ENCODE data around the gene BRD4. TPM values are rescaled to one million over a fixed set of nuclear protein-coding genes. Genes with fewer than 3 reads are reported as not detected.

The BRD4 gene
- total and polyA plus RNA-seq, 2 of the 13 experiments (the other 11 are each of a cell fraction or from before 2014, with no cell fraction given), result 10.5 to 11.4 TPM

DNA sequence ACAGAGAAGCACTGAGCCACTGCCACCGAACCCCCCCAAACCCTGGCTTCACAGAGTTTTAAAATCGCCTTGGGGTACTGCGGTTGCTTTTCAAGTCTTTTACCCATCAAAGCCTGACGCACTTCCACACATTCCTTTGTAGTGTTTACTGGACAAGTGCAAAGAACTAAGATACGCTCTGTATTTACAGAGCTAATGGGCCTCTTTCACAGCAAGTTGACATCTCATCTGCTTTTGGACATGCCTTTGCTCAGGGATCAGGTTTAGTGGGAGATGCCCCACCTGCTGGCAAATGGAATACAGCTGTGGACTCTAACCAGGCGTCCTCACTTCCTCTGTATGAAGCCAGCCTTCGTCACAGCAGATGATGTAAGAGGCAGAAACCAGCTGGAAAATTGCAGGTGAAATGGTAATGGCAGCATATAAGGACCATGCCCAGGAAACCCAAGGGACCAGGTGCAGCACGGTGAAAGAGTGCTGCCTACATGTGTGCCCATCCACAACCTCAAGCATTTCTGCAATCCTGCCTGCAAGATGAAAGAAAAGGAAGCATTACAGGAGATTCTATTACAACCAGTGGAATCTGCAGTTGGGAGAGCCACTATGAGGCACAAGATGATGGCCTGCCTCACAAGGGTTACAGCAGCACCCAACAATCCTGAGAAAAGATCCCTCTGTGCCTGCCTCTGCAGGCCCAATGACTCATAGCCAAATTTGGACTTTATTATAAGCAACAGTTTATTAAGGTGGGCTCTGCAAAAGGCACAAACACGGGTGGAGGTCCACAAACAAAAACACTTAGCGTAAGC, 34.7 kb downstream of the BRD4 start (continued):
- TF ChIP-seq HDAC1 (CRISPR knock-in tag; IDR thresholded peaks at IDR 0.05) (peak; percentile 68), ATM (IDR thresholded peaks at IDR 0.05; ENCODE audit: borderline replicate concordance) (no peak), ZNF501 (CRISPR knock-in tag; IDR thresholded peaks at IDR 0.05) (no peak), HMGA1 (CRISPR knock-in tag; conservative IDR thresholded peaks at IDR 0.05) (no peak), SIX1 (CRISPR knock-in tag; IDR thresholded peaks at IDR 0.05; ENCODE audit: borderline replicate concordance) (peak; percentile 88; the same call in 1 of the 2 replicates), KLF13 (CRISPR knock-in tag; IDR thresholded peaks at IDR 0.05) (no peak), TAF1 (CRISPR knock-in tag; IDR thresholded peaks at IDR 0.05) (0 out of 2 replicates have a peak, but pooled peaks have one; percentile 9), SSRP1 (CRISPR knock-in tag; IDR thresholded peaks at IDR 0.05) (no peak)
- TF ChIP-seq, protein P1, sequence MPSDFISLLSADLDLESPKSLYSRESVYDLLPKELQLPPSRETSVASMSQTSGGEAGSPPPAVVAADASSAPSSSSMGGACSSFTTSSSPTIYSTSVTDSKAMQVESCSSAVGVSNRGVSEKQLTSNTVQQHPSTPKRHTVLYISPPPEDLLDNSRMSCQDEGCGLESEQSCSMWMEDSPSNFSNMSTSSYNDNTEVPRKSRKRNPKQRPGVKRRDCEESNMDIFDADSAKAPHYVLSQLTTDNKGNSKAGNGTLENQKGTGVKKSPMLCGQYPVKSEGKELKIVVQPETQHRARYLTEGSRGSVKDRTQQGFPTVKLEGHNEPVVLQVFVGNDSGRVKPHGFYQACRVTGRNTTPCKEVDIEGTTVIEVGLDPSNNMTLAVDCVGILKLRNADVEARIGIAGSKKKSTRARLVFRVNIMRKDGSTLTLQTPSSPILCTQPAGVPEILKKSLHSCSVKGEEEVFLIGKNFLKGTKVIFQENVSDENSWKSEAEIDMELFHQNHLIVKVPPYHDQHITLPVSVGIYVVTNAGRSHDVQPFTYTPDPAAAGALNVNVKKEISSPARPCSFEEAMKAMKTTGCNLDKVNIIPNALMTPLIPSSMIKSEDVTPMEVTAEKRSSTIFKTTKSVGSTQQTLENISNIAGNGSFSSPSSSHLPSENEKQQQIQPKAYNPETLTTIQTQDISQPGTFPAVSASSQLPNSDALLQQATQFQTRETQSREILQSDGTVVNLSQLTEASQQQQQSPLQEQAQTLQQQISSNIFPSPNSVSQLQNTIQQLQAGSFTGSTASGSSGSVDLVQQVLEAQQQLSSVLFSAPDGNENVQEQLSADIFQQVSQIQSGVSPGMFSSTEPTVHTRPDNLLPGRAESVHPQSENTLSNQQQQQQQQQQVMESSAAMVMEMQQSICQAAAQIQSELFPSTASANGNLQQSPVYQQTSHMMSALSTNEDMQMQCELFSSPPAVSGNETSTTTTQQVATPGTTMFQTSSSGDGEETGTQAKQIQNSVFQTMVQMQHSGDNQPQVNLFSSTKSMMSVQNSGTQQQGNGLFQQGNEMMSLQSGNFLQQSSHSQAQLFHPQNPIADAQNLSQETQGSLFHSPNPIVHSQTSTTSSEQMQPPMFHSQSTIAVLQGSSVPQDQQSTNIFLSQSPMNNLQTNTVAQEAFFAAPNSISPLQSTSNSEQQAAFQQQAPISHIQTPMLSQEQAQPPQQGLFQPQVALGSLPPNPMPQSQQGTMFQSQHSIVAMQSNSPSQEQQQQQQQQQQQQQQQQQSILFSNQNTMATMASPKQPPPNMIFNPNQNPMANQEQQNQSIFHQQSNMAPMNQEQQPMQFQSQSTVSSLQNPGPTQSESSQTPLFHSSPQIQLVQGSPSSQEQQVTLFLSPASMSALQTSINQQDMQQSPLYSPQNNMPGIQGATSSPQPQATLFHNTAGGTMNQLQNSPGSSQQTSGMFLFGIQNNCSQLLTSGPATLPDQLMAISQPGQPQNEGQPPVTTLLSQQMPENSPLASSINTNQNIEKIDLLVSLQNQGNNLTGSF (CRISPR knock-in tag; IDR thresholded peaks at IDR 0.05), result no peak
- TF ChIP-seq, protein P2, sequence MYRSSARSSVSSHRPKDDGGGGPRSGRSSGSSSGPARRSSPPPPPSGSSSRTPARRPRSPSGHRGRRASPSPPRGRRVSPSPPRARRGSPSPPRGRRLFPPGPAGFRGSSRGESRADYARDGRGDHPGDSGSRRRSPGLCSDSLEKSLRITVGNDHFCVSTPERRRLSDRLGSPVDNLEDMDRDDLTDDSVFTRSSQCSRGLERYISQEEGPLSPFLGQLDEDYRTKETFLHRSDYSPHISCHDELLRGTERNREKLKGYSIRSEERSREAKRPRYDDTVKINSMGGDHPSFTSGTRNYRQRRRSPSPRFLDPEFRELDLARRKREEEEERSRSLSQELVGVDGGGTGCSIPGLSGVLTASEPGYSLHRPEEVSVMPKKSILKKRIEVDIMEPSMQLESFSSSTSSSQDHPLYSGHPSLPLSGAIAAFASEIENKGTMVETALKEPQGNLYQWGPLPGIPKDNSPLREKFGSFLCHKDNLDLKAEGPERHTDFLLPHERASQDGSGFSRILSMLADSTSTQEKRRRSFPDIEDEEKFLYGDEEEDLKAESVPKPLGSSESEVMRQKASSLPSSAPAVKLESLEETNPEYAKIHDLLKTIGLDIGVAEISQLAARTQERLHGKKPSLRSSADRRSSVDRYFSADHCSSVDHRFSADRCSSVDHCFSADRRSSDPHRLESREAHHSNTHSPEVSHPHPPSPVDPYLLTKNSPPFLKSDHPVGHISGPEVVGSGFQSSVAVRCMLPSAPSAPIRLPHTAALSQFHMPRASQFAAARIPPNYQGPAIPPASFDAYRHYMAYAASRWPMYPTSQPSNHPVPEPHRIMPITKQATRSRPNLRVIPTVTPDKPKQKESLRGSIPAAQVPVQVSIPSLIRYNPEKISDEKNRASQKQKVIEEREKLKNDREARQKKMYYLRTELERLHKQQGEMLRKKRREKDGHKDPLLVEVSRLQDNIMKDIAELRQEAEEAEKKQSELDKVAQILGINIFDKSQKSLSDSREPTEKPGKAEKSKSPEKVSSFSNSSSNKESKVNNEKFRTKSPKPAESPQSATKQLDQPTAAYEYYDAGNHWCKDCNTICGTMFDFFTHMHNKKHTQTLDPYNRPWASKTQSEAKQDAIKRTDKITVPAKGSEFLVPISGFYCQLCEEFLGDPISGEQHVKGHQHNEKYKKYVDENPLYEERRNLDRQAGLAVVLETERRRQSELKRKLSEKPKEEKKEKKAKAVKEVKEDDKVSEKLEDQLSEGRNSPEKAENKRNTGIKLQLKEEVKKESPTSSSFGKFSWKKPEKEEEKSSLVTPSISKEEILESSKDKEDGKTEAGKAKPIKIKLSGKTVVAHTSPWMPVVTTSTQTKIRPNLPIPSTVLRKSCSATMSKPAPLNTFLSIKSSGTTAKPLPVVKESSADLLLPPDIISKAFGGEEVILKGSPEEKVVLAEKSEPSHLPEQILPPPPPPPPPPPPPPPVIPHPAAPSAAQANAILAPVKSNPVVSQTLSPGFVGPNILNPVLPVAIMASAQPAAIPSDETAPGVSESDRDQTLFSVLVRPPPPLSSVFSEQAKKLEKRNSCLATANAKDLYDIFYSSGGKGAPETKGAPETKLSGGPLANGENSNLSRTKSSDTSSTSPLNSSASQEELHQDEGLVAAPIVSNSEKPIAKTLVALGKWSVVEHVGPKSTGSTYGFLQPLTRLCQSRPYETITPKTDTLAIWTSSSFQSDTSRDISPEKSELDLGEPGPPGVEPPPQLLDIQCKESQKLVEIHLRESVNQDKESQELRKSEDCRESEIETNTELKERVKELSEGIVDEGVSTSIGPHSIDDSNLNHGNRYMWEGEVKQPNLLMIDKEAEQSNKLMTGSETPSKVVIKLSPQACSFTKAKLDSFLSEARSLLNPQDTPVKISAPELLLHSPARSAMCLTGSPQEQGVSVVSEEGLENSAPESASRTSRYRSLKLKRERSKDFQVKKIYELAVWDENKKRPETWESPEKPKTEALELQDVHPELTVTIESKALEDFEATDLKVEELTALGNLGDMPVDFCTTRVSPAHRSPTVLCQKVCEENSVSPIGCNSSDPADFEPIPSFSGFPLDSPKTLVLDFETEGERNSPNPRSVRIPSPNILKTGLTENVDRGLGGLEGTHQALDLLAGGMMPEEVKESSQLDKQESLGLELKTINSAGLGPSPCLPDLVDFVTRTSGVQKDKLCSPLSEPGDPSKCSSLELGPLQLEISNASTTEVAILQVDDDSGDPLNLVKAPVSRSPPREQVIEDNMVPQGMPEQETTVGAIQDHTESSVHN (CRISPR knock-in tag; IDR thresholded peaks at IDR 0.05), result no peak
- TF ChIP-seq, protein P3, sequence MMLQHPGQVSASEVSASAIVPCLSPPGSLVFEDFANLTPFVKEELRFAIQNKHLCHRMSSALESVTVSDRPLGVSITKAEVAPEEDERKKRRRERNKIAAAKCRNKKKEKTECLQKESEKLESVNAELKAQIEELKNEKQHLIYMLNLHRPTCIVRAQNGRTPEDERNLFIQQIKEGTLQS (CRISPR knock-in tag; IDR thresholded peaks at IDR 0.05), result peak; percentile 88
- TF ChIP-seq, protein P4, sequence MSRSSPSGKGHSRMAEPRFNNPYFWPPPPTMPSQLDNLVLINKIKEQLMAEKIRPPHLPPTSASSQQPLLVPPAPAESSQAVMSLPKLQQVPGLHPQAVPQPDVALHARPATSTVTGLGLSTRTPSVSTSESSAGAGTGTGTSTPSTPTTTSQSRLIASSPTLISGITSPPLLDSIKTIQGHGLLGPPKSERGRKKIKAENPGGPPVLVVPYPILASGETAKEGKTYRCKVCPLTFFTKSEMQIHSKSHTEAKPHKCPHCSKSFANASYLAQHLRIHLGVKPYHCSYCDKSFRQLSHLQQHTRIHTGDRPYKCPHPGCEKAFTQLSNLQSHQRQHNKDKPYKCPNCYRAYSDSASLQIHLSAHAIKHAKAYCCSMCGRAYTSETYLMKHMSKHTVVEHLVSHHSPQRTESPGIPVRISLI (CRISPR knock-in tag; IDR thresholded peaks at IDR 0.05; ENCODE audit: borderline replicate concordance), result no peak
- TF ChIP-seq, protein P5, sequence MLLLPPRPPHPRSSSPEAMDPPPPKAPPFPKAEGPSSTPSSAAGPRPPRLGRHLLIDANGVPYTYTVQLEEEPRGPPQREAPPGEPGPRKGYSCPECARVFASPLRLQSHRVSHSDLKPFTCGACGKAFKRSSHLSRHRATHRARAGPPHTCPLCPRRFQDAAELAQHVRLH (CRISPR knock-in tag; IDR thresholded peaks at IDR 0.05; ENCODE audit: borderline replicate concordance, low read depth), result no peak; the same call in 1 of the 2 replicates
